ENCODE results near the gene CRYZL1.

DNA sequence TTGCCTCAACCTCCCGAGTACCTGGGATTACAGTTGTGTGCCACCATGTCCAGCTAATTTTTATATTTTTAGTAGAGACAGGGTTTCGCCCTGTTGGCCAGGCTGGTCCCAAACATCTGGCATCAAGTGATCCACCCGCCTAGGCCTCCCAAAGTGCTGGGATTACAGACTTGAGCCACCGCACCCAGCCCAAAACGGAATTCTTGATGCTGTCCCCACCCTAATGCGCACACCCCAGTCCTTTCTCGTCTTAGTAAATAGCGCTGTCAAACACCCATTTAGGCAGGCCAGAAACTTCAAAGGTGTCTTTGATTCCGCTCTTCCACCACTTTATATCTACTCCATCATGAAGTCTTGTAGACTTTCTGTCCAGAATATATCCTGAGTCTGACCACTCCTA is 35.9 kb upstream of the CRYZL1 start:
- TF ChIP-seq CTCF (IDR thresholded peaks at IDR 0.05): no peak
- TF ChIP-seq POLR2A (IDR thresholded peaks at IDR 0.05): no peak
